PC-9 (cell line): ENCODE measurements around the gene FNDC3B. TPM values are rescaled to one million over a fixed set of nuclear protein-coding genes. Genes with fewer than 3 reads are reported as not detected.
A peak's percentile ranks its signal among the peaks of the same experiment; 100 is the strongest.

Experiments
- BruUV-seq: library from RNA; stranded (reverse); fragments of 400-500 nt; replicated peaks from 2 replicates; lab custom pipeline; 2021; lab: Mats Ljungman, UMichigan
- CTCF ChIA-PET: fragments of 300-600 bp; sonication (Branson Sonifier 250); formaldehyde crosslinking; loops from one replicate; lab custom pipeline; 2022; ENCODE audit warnings: antibody characterized with exemption; lab: Charles Lee
- POLR2A ChIA-PET: fragments of 300-600 bp; sonication (Branson Sonifier 250); formaldehyde crosslinking; loops from one replicate; lab custom pipeline; 2022; ENCODE audit warnings: antibody characterized with exemption; ENCODE audit not compliant: unreplicated experiment; lab: Charles Lee
- DNase-seq, 2 experiments: peaks; one replicate each; pipeline versions ENCODE4 v3.0.0 to v3.0.0-alpha.2; 2015 to 2022; ENCODE audit warnings: mixed read lengths in 1 of 2
- H2AFZ ChIP-seq: fragments of 200-600 bp; sonication (generic); 2 replicates; pipeline ENCODE4 v1.8.1; 2017; ENCODE audit warnings: antibody characterized with exemption
- H3F3A ChIP-seq: fragments of 200-600 bp; sonication (generic); 2 replicates; pipeline ENCODE4 v1.8.1; 2017; ENCODE audit warnings: antibody characterized with exemption, mild to moderate bottlenecking, low read depth; ENCODE audit not compliant: insufficient read depth
- H3K27ac ChIP-seq: fragments of 200-600 bp; sonication (generic); 2 replicates; pipeline ENCODE4 v1.6.1; 2016; ENCODE audit warnings: mixed run types
- H3K27me3 ChIP-seq: fragments of 200-600 bp; sonication (generic); 2 replicates; pipeline ENCODE4 v1.6.1; 2016; ENCODE audit warnings: low read depth, mixed run types; ENCODE audit not compliant: insufficient read depth
- H3K36me3 ChIP-seq: fragments of 200-600 bp; sonication (generic); 2 replicates; pipeline ENCODE4 v1.6.1; 2016; ENCODE audit warnings: low read depth, mixed run types
- H3K4me1 ChIP-seq: fragments of 200-600 bp; sonication (generic); replicated peaks from 2 replicates; pipeline ENCODE4 v1.6.1; 2016; ENCODE audit warnings: mixed run types; ENCODE audit not compliant: insufficient read depth
- H3K4me2 ChIP-seq: fragments of 200-600 bp; sonication (generic); 2 replicates; pipeline ENCODE4 v1.6.1; 2017; ENCODE audit warnings: mixed run types
- H3K4me3 ChIP-seq: fragments of 200-600 bp; sonication (generic); 2 replicates; pipeline ENCODE4 v1.6.1; 2016; ENCODE audit warnings: mixed run types
- H3K79me2 ChIP-seq: fragments of 200-600 bp; sonication (generic); 2 replicates; pipeline ENCODE4 v1.6.1; 2017; ENCODE audit warnings: low read depth, mixed run types
- H3K9me2 ChIP-seq: fragments of 200-600 bp; sonication (generic); 2 replicates; pipeline ENCODE4 v1.8.1; 2017; ENCODE audit warnings: mild to moderate bottlenecking; ENCODE audit not compliant: insufficient read depth
- H3K9me3 ChIP-seq: fragments of 200-600 bp; sonication (generic); 2 replicates; pipeline ENCODE4 v1.8.1; 2016; ENCODE audit warnings: low read depth; ENCODE audit not compliant: insufficient read depth
- H4K20me1 ChIP-seq: fragments of 200-600 bp; sonication (generic); 2 replicates; pipeline ENCODE4 v1.8.1; 2017; ENCODE audit not compliant: insufficient read depth
- EZH2 ChIP-seq: fragments of 200-600 bp; sonication (generic); IDR thresholded peaks from 2 replicates; pipeline ENCODE4 v1.8.0; 2017; ENCODE audit warnings: antibody characterized with exemption, low read depth
- intact Hi-C: fragments of 100-400 bp; cut with micrococcal nuclease; formaldehyde crosslinking; loops from one replicate; pipeline ENCODE4 v1.10.0; 2022; ENCODE audit not compliant: unreplicated experiment
- total RNA-seq: library from RNA; stranded (reverse); gene quantifications from 2 replicates; pipeline ENCODE4 v1.2.3, GENCODE V29; 2021
- TF ChIP-seq, protein P1 (sequence below): fragments of 200-600 bp; sonication (generic); conservative IDR thresholded peaks from 2 replicates; pipeline ENCODE4 v1.6.1; 2017; ENCODE audit warnings: mixed run types, antibody characterized with exemption, mild to moderate bottlenecking, moderate library complexity

Gene FNDC3B
- total RNA-seq, 1 experiment from 2014 or later: 106 TPM

DNA sequence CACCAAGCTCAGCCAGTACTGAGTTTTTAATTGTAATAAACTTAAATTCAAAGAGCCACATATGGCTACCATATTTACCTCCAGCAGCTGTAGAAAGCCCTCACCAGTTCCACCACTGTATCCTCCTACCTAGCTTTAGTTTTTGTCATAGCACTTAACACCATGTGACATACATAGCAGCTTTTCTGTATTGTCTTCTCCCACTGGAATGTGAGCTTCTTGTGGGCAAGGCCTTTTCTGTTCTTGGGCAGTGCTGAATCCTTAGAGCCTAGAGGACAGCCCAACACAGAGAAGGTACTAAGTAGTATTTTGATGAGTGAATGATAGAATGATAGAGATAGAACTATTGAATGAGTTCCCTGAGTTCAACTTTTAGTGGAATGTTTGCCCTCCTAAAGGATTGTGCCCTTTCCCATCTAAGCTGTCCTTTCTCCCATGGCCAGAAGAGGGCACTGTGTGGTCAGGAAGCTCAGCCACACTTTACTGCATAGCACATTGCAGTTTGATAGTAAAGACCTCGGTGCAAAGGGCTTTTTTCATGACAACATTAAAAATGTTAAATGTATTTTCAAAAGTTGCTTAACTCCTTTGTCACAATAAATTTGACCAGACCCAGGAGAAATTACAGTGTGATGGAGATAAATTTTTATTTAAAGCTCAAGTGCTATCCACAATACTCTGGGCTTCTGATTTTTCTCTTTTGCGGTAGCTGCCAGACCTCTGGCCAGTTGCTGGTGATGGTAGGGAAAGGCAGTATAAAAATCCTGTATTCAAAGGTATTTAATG lies 293.1 kb downstream of the FNDC3B start:
- no peaks in the 10 kb centered on the region for H3K9me2 ChIP-seq
- H4K20me1 ChIP-seq: peaks cover 26% of the 10 kb centered on the region; the same call in 1 of the 2 replicates
- peaks cover 28% of the 10 kb centered on the region for H3K79me2 ChIP-seq
- peaks cover 77% of the 10 kb centered on the region for H3K36me3 ChIP-seq
- no peak overlapping the region for H3K4me3 ChIP-seq
- H3K4me2 ChIP-seq: no peak overlapping the region
- H3K27ac ChIP-seq: no peak overlapping the region; the same call in 1 of the 2 replicates
- TF ChIP-seq, protein P1, sequence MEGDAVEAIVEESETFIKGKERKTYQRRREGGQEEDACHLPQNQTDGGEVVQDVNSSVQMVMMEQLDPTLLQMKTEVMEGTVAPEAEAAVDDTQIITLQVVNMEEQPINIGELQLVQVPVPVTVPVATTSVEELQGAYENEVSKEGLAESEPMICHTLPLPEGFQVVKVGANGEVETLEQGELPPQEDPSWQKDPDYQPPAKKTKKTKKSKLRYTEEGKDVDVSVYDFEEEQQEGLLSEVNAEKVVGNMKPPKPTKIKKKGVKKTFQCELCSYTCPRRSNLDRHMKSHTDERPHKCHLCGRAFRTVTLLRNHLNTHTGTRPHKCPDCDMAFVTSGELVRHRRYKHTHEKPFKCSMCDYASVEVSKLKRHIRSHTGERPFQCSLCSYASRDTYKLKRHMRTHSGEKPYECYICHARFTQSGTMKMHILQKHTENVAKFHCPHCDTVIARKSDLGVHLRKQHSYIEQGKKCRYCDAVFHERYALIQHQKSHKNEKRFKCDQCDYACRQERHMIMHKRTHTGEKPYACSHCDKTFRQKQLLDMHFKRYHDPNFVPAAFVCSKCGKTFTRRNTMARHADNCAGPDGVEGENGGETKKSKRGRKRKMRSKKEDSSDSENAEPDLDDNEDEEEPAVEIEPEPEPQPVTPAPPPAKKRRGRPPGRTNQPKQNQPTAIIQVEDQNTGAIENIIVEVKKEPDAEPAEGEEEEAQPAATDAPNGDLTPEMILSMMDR: peak; percentile 98
- TF ChIP-seq EZH2: no peak
- 0 out of 2 replicates have a peak, but pooled peaks cover 7% of the 10 kb centered on the region for H3K4me1 ChIP-seq
- CTCF ChIA-PET: interaction anchor here (0.5 to 1.5 kb wide), 16 partner anchors 9 to 1381 kb away, joined by 3 to 15 read pairs (median 4); no protein-coding TSS in a partner anchor
- no peak overlapping the region for H2AFZ ChIP-seq
- intact Hi-C loops: loop anchor here (1.0 to 5.0 kb wide), 4 partner anchors 145 to 420 kb away; partner anchors contain the start of gene ECT2
- H3F3A ChIP-seq: peaks cover 77% of the 10 kb centered on the region
- no peaks in the 10 kb centered on the region for H3K27me3 ChIP-seq
- no peaks in the 10 kb centered on the region for H3K9me3 ChIP-seq
- POLR2A ChIA-PET: interaction anchor here (0.5 to 1.0 kb wide), 4 partner anchors 19 to 418 kb away, joined by 3 to 24 read pairs (median 4); partner anchors contain the start of gene ECT2
- DNase-seq: peak; percentile 56 to 66
- BruUV-seq: no TSS peak

- peaks cover 32% of the 10 kb centered on the region for H3K79me2 ChIP-seq
- H3K9me3 ChIP-seq: no peaks in the 10 kb centered on the region
- no peak overlapping the region; the same call in 1 of the 2 replicates for H3K27ac ChIP-seq
- no peak overlapping the region for H3K4me3 ChIP-seq
- H3K36me3 ChIP-seq: peaks cover 77% of the 10 kb centered on the region
- intact Hi-C loops: loop anchor here (5.0 kb wide), 2 partner anchors 291 to 419 kb away; partner anchors contain the start of gene ECT2
- CTCF ChIA-PET: interaction anchor here (0.5 to 1.5 kb wide), 9 partner anchors 8 to 1382 kb away, joined by 3 to 15 read pairs (median 6); no protein-coding TSS in a partner anchor
- no peaks in the 10 kb centered on the region for H3K9me2 ChIP-seq
- TF ChIP-seq, protein P1: no peak
- TF ChIP-seq EZH2: no peak
- POLR2A ChIA-PET: interaction anchor here (0.5 to 1.0 kb wide), 3 partner anchors 19 to 418 kb away, joined by 3 to 24 read pairs (median 3); partner anchors contain the start of gene ECT2
- H3F3A ChIP-seq: peaks cover 80% of the 10 kb centered on the region
- H3K4me1 ChIP-seq: 0 out of 2 replicates have a peak, but pooled peaks cover 7% of the 10 kb centered on the region
- peak in 1 of 2 experiments; percentile 21 for DNase-seq
- H2AFZ ChIP-seq: no peak overlapping the region
- no peaks in the 10 kb centered on the region for H3K27me3 ChIP-seq
- no TSS peak for BruUV-seq
- H4K20me1 ChIP-seq: peaks cover 26% of the 10 kb centered on the region; the same call in 1 of the 2 replicates
- no peak overlapping the region for H3K4me2 ChIP-seq
These were observed 293.6 kb downstream of the FNDC3B start for GRCh38 chr3:172333042-172333377.

DNA sequence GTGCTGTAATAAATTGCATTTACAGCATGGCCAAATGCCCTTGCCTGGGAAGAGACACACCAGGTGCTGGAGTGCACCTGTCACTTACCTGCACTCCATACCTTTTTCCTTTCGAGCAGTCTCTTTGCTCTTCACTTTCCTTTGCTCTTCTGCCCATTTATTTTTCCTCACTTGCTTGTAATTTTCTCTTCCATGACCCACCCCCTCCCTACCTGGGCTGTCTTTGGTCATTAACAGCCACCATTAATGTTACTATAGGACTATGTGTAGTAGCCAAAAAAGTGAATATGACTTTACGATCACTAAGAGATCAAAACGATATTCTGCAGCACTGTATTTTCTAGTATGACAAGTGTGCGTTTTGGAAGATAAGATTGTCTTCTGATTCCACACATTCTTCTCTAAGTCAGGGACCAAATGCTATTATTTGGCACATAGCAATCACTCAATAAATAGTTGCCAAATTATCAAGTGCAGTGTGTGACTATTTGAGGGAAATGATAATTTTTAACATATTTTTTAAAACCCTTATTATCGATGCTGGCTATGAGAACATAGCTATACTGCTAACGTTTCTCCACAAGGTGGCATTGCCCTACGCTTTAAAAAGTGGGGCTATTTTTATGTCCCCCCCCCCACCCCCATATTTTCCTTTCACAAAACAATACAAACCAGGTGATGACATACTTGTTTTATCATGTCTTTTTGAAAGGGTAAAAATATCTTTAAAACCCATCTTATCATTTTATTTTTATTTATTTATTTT lies 294.5 kb downstream of the FNDC3B start:
- BruUV-seq: no TSS peak
- Histone ChIP-seq H3K79me2 (peaks cover 32% of the 10 kb centered on the region), H3K27me3 (no peaks in the 10 kb centered on the region), H3K4me1 (0 out of 2 replicates have a peak, but pooled peaks cover 7% of the 10 kb centered on the region), H3K36me3 (peaks cover 75% of the 10 kb centered on the region), H2AFZ (no peak overlapping the region), H4K20me1 (peaks cover 26% of the 10 kb centered on the region; the same call in 1 of the 2 replicates), H3K4me2 (no peak overlapping the region), H3K9me2 (no peaks in the 10 kb centered on the region), H3F3A (peaks cover 81% of the 10 kb centered on the region), H3K9me3 (no peaks in the 10 kb centered on the region), H3K27ac (no peak overlapping the region), H3K4me3 (no peak overlapping the region)
- DNase-seq: peak in 1 of 2 experiments; percentile 16
- intact Hi-C loops: loop anchor here (5.0 kb wide), 2 partner anchors 292 to 418 kb away; partner anchors contain the start of gene ECT2
- CTCF ChIA-PET: interaction anchor here (0.5 to 0.7 kb wide), 4 partner anchors 108 to 427 kb away, joined by 3 to 4 read pairs (median 4); no protein-coding TSS in a partner anchor
- POLR2A ChIA-PET: interaction anchor here (0.7 kb wide), 1 partner anchor 398 kb away, joined by 5 read pairs; no protein-coding TSS in a partner anchor
- no peak for TF ChIP-seq EZH2
- TF ChIP-seq, protein P1: no peak; the same call in 1 of the 2 replicates
